Smooth muscle cell (in vitro differentiated cells): ENCODE measurements around the gene SLC17A9. TPM values are rescaled to one million over a fixed set of nuclear protein-coding genes. Genes with fewer than 3 reads are reported as not detected.

ENCODE experiments used
- DNase-seq: peaks from one replicate; lab custom pipeline; 2025; ENCODE audit not compliant: unreplicated experiment; lab: John Stamatoyannopoulos, UW
- H2AFZ ChIP-seq: fragments of 200-600 bp; sonication (generic); 2 replicates; pipeline ENCODE4 v1.6.0; 2016; ENCODE audit warnings: antibody characterized with exemption, low read depth, mild to moderate bottlenecking
- H3F3A ChIP-seq: fragments of 200-600 bp; sonication (generic); 2 replicates; pipeline ENCODE4 v1.6.0; 2017; ENCODE audit warnings: antibody characterized with exemption, low read depth
- H3K27ac ChIP-seq: fragments of 200-600 bp; sonication (generic); 2 replicates; pipeline ENCODE4 v1.5.1; 2016; ENCODE audit warnings: low read depth, mild to moderate bottlenecking
- H3K27me3 ChIP-seq: fragments of 200-600 bp; sonication (generic); 2 replicates; pipeline ENCODE4 v1.6.1; 2016; ENCODE audit warnings: low read depth, mild to moderate bottlenecking
- H3K36me3 ChIP-seq: fragments of 200-600 bp; sonication (generic); 2 replicates; pipeline ENCODE4 v1.5.1; 2016; ENCODE audit warnings: low read depth
- H3K4me1 ChIP-seq: fragments of 200-600 bp; sonication (generic); 2 replicates; pipeline ENCODE4 v1.5.1; 2016; ENCODE audit warnings: low read depth
- H3K4me2 ChIP-seq: fragments of 200-600 bp; sonication (generic); 2 replicates; pipeline ENCODE4 v1.6.0; 2016; ENCODE audit warnings: mild to moderate bottlenecking
- H3K4me3 ChIP-seq: fragments of 200-600 bp; sonication (generic); 2 replicates; pipeline ENCODE4 v1.5.1; 2016; ENCODE audit warnings: mild to moderate bottlenecking
- H3K79me2 ChIP-seq: fragments of 200-600 bp; sonication (generic); 2 replicates; pipeline ENCODE4 v1.6.0; 2016; ENCODE audit warnings: low read depth, mild to moderate bottlenecking
- H3K9ac ChIP-seq: fragments of 200-600 bp; sonication (generic); 2 replicates; pipeline ENCODE4 v1.6.0; 2016; ENCODE audit warnings: low read depth
- H3K9me3 ChIP-seq: fragments of 200-600 bp; sonication (generic); replicated peaks from 2 replicates; pipeline ENCODE4 v1.5.1; 2016; ENCODE audit warnings: low read depth
- H4K20me1 ChIP-seq: fragments of 200-600 bp; sonication (generic); 2 replicates; pipeline ENCODE4 v1.6.0; 2016; ENCODE audit warnings: low read depth
- WGBS: methylation state at CpG from one replicate; pipeline ENCODE4 v1.1.7; 2016; ENCODE audit warnings: low lambda C conversion rate; 5-methylcytosine and 5-hydroxymethylcytosine counted together
- polyA plus RNA-seq: library from polyadenylated mRNA; unstranded; fragments of >200 nt; fragmentation: Nextera tagmentation; extraction: Ambion mirVana; gene quantifications from 2 replicates; pipeline ENCODE4 v1.2.1, GENCODE V29; 2016
- total RNA-seq: library from RNA; depleted of rRNA; stranded (reverse); fragments of >200 nt; gene quantifications from 2 replicates; pipeline ENCODE4 v1.2.3, GENCODE V29; 2014
- TF ChIP-seq, protein P1 (sequence below): fragments of 200-600 bp; sonication (generic); IDR thresholded peaks from 2 replicates; pipeline ENCODE4 v1.5.1; 2017; ENCODE audit warnings: borderline replicate concordance, mild to moderate bottlenecking, antibody characterized with exemption; ENCODE audit not compliant: insufficient read depth, poor library complexity, severe bottlenecking

SLC17A9 gene
- total and polyA plus RNA-seq, 2 experiments from 2014 or later, result 32.5 to 96.7 TPM

DNA sequence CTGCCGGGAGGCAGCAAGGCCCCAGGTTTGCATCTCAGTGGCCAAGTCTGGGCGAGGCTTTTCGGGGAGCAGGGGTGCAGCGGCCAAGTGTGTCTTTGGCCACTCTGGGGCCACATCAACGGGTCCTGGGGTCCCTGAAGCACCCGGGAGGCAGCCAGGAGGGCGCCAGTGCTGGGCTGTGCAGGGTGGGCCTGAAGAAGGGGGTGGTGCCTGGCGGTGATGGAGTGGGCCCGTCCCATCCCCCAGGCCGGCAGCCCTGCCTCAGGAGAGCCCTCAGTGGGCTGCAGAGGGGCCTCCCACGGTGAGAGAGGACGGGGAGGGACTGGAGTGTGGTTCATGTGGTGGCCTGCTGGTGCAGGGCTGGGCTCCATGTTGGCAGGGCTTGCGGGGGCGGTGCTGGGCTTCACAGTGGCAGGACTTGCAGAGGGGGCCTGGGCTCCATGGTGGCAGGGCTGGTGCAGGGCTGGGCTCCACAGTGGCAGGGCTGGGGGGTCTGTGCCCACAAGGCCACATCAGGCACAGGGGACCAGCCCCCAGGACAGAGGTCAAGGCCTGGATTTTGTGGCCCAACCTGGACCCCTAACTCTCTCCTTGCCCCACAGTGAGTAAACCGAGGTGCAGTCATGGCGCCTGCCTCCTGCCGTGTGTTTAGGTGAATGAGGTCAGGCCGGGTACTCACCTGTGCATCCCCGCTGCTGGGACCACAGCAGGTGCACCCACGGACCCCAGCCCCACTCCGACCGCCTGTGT, 64.7 kb downstream of the SLC17A9 start:
- Histone ChIP-seq H3K4me1 (peaks cover 6% of the 10 kb centered on the region), H3K27me3 (no peaks in the 10 kb centered on the region), H3K9ac (no peak overlapping the region), H3K36me3 (no peaks in the 10 kb centered on the region), H3F3A (no peaks in the 10 kb centered on the region), H3K79me2 (no peaks in the 10 kb centered on the region), H2AFZ (no peak overlapping the region), H3K27ac (no peak overlapping the region), H3K4me3 (no peak overlapping the region), H3K9me3 (no peaks in the 10 kb centered on the region), H3K4me2 (no peak overlapping the region), H4K20me1 (no peaks in the 10 kb centered on the region)
- TF ChIP-seq, protein P1, sequence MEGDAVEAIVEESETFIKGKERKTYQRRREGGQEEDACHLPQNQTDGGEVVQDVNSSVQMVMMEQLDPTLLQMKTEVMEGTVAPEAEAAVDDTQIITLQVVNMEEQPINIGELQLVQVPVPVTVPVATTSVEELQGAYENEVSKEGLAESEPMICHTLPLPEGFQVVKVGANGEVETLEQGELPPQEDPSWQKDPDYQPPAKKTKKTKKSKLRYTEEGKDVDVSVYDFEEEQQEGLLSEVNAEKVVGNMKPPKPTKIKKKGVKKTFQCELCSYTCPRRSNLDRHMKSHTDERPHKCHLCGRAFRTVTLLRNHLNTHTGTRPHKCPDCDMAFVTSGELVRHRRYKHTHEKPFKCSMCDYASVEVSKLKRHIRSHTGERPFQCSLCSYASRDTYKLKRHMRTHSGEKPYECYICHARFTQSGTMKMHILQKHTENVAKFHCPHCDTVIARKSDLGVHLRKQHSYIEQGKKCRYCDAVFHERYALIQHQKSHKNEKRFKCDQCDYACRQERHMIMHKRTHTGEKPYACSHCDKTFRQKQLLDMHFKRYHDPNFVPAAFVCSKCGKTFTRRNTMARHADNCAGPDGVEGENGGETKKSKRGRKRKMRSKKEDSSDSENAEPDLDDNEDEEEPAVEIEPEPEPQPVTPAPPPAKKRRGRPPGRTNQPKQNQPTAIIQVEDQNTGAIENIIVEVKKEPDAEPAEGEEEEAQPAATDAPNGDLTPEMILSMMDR, result no peak
- 89% methylated on average over 22 of the region's 22 CpGs for WGBS
- DNase-seq, result no peak

DNA sequence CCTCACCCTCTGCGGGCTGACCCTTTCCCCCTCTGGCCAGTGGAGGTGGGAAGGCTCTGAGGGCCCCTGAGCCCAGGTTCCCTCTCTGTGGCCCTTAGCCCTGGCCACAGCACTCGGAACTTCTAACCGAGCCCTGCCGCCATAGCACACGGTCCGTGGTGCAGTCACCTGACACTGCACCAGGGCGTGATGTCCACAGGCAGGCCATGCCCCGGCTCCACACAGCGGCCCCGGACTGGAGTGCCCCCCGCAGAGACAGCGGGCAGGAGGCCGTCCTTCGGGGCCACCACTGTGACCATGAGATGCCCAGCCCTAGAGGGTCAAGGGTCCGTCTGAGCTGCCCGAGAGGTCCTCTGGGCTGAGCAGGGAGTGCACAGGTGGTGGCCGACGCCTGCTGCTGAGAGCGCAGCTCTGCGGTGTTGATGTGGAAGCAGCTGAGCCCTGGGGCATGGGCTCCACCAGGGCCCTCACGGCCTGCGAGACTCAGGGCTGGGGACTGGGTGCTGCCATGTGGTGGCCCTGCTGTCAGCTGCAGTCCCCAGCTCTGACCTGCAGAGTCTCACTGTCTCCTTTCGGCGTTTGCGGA, 65.4 kb downstream of the SLC17A9 start:
- Histone ChIP-seq H3K4me3 (no peak overlapping the region), H3F3A (no peaks in the 10 kb centered on the region), H3K9ac (no peak overlapping the region), H3K79me2 (no peaks in the 10 kb centered on the region), H2AFZ (no peak overlapping the region), H3K36me3 (no peaks in the 10 kb centered on the region), H3K9me3 (no peaks in the 10 kb centered on the region), H3K4me1 (peaks cover 6% of the 10 kb centered on the region), H4K20me1 (no peaks in the 10 kb centered on the region), H3K27me3 (no peaks in the 10 kb centered on the region), H3K27ac (no peak overlapping the region), H3K4me2 (no peak overlapping the region)
- DNase-seq, result no peak
- TF ChIP-seq, protein P1, result no peak
- WGBS, result 94% methylated on average over 25 of the region's 25 CpGs

Other genes with a start within 250 kb of the SLC17A9 start
- 0.09 TPM in 1 of 2 replicates, not detected in the other for gene NTSR1, start 243.9 kb upstream of the SLC17A9 start, total RNA-seq
- 0.28 TPM in 1 of 2 replicates, not detected in the other for gene NTSR1, start 243.9 kb upstream of the SLC17A9 start, polyA plus RNA-seq
- gene MRGBP, start 156.2 kb upstream of the SLC17A9 start, total RNA-seq, result 15.5 and 18.2 TPM in 2 replicates
- gene MRGBP, start 156.2 kb upstream of the SLC17A9 start, polyA plus RNA-seq, result 23.1 and 27.2 TPM in 2 replicates
- 21.5 and 24.4 TPM in 2 replicates for gene OGFR, start 147.9 kb upstream of the SLC17A9 start, total RNA-seq
- 53.2 and 61.4 TPM in 2 replicates for gene OGFR, start 147.9 kb upstream of the SLC17A9 start, polyA plus RNA-seq
- 23.0 and 30.1 TPM in 2 replicates for gene COL9A3, start 135.7 kb upstream of the SLC17A9 start, total RNA-seq
- gene COL9A3, start 135.7 kb upstream of the SLC17A9 start, polyA plus RNA-seq, result 73.3 and 77.4 TPM in 2 replicates
- gene TCFL5, start 90.9 kb upstream of the SLC17A9 start, total RNA-seq, result 9.1 and 9.5 TPM in 2 replicates
- gene TCFL5, start 90.9 kb upstream of the SLC17A9 start, polyA plus RNA-seq, result 6.8 and 12.5 TPM in 2 replicates
- gene DIDO1, start 26.2 kb upstream of the SLC17A9 start, total RNA-seq, result 24.6 and 25.8 TPM in 2 replicates
- 14.4 and 16.0 TPM in 2 replicates for gene DIDO1, start 26.2 kb upstream of the SLC17A9 start, polyA plus RNA-seq
- 23.5 and 34.8 TPM in 2 replicates for gene GID8, start 14.6 kb upstream of the SLC17A9 start, total RNA-seq
- 13.9 and 20.8 TPM in 2 replicates for gene GID8, start 14.6 kb upstream of the SLC17A9 start, polyA plus RNA-seq
- gene BHLHE23, start 54.3 kb downstream of the SLC17A9 start, total RNA-seq, result not detected in 2 replicates
- gene BHLHE23, start 54.3 kb downstream of the SLC17A9 start, polyA plus RNA-seq, result not detected in 2 replicates